WTC11 (cell line): Measurements from ENCODE around the gene DRD2.

Source experiments
- CTCF ChIP-seq: fragments of 200-600 bp; IDR thresholded peaks from 2 replicates; pipeline ENCODE4 v1.8.0; 2022; ENCODE audit warnings: antibody characterized with exemption
- ESRRA ChIP-seq: sonication (generic); formaldehyde crosslinking; IDR thresholded peaks from 2 replicates; pipeline ENCODE4 v1.8.1; 2022; ENCODE audit warnings: mild to moderate bottlenecking, missing genetic modification reagents, borderline replicate concordance
- HMGXB4 ChIP-seq: sonication (generic); formaldehyde crosslinking; IDR thresholded peaks from 2 replicates; pipeline ENCODE4 v1.8.1; 2023; ENCODE audit warnings: mild to moderate bottlenecking, moderate library complexity, missing genetic modification reagents
- IRF2 ChIP-seq: sonication (generic); formaldehyde crosslinking; IDR thresholded peaks from 2 replicates; pipeline ENCODE4 v1.8.0; 2022; ENCODE audit warnings: low read depth, missing genetic modification reagents, borderline replicate concordance
- RELA ChIP-seq: sonication (generic); formaldehyde crosslinking; IDR thresholded peaks from 2 replicates; pipeline ENCODE4 v1.8.1; 2022; ENCODE audit warnings: missing genetic modification reagents, mild to moderate bottlenecking, borderline replicate concordance
- SMAD4 ChIP-seq: sonication (generic); formaldehyde crosslinking; IDR thresholded peaks from 2 replicates; pipeline ENCODE4 v1.8.0; 2022; ENCODE audit warnings: mild to moderate bottlenecking, missing genetic modification reagents
- TF ChIP-seq, protein P1 (sequence below): sonication (generic); formaldehyde crosslinking; IDR thresholded peaks from 2 replicates; pipeline ENCODE4 v1.8.0; 2022; ENCODE audit warnings: missing genetic modification reagents

GRCh38 chr11:113405724-113406478 lies 69.3 kb downstream of the DRD2 start:
- TF ChIP-seq HMGXB4 (CRISPR knock-in tag), result no peak
- TF ChIP-seq IRF2 (CRISPR knock-in tag), result no peak
- TF ChIP-seq CTCF, result no peak
- TF ChIP-seq, protein P1, sequence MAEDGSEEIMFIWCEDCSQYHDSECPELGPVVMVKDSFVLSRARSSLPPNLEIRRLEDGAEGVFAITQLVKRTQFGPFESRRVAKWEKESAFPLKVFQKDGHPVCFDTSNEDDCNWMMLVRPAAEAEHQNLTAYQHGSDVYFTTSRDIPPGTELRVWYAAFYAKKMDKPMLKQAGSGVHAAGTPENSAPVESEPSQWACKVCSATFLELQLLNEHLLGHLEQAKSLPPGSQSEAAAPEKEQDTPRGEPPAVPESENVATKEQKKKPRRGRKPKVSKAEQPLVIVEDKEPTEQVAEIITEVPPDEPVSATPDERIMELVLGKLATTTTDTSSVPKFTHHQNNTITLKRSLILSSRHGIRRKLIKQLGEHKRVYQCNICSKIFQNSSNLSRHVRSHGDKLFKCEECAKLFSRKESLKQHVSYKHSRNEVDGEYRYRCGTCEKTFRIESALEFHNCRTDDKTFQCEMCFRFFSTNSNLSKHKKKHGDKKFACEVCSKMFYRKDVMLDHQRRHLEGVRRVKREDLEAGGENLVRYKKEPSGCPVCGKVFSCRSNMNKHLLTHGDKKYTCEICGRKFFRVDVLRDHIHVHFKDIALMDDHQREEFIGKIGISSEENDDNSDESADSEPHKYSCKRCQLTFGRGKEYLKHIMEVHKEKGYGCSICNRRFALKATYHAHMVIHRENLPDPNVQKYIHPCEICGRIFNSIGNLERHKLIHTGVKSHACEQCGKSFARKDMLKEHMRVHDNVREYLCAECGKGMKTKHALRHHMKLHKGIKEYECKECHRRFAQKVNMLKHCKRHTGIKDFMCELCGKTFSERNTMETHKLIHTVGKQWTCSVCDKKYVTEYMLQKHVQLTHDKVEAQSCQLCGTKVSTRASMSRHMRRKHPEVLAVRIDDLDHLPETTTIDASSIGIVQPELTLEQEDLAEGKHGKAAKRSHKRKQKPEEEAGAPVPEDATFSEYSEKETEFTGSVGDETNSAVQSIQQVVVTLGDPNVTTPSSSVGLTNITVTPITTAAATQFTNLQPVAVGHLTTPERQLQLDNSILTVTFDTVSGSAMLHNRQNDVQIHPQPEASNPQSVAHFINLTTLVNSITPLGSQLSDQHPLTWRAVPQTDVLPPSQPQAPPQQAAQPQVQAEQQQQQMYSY, result no peak
- no peak for TF ChIP-seq ESRRA (CRISPR knock-in tag)
- no peak for TF ChIP-seq RELA (CRISPR knock-in tag)
- no peak for TF ChIP-seq SMAD4 (CRISPR knock-in tag)
